Natural killer cell treated with Interleukin-12 subunit alpha and Interleukin-12 subunit beta and Interleukin-15 and Interleukin-18, amount 100 ng/mL, for 72 hours (primary cell): ENCODE results near the gene RAX. TPM values are rescaled to one million over a fixed set of nuclear protein-coding genes. Genes with fewer than 3 reads are reported as not detected.
"Not testable (repeated sequence)": the region's sequence is repeated elsewhere in the genome, so short reads cannot be mapped to it uniquely, and the experiment has no call there.

Experiments
- ATAC-seq, 2 donors: fragments of 150-1000 bp; cut with Tn5 transposase in 1 of 2; sonication (Bioruptor Pico), chemical (Tn5 transposase) in 1 of 2; 2 replicates each; pipeline ENCODE4 v1.10.0; 2021
- DNase-seq: peaks from one replicate; pipeline ENCODE4 v3.0.0; 2022; ENCODE audit warnings: low spot score
- H3K27ac Mint-ChIP-seq, 2 donors: 1 replicate in 1 of 2; 2 replicates in 1 of 2; pipeline ENCODE4 v1.8.0; 2022; ENCODE audit warnings: mixed read lengths in 2 of 2, mild to moderate bottlenecking in 1 of 2, moderate library complexity in 1 of 2
- H3K27me3 Mint-ChIP-seq, 2 donors: 1 replicate in 1 of 2; 2 replicates in 1 of 2; pipeline ENCODE4 v1.8.0; 2022; ENCODE audit warnings: mixed read lengths in 2 of 2
- H3K36me3 Mint-ChIP-seq: one replicate; pipeline ENCODE4 v1.8.0; 2022; ENCODE audit warnings: mixed read lengths
- H3K4me1 Mint-ChIP-seq, 2 donors: 1 replicate in 1 of 2; 2 replicates in 1 of 2; pipeline ENCODE4 v1.8.0; 2022; ENCODE audit warnings: low read depth in 2 of 2, mixed read lengths in 2 of 2, mild to moderate bottlenecking in 1 of 2
- H3K4me3 Mint-ChIP-seq: one replicate; pipeline ENCODE4 v1.8.0; 2022; ENCODE audit warnings: mixed read lengths
- H3K9me3 Mint-ChIP-seq: 2 replicates; pipeline ENCODE4 v1.8.0; 2022; ENCODE audit warnings: mixed read lengths
- total RNA-seq, 2 donors: library from RNA; stranded (reverse); gene quantifications; one replicate each; pipeline ENCODE4 v1.2.3, GENCODE V29; 2022

RAX gene
- total RNA-seq, 2 donors from 2014 or later, result not detected

GRCh38 chr18:59268721-59269562 is 4.3 kb downstream of the RAX start:
- Mint-ChIP-seq H3K36me3 (peaks cover 6% of the 10 kb centered on the region), H3K9me3 (no peaks in the 10 kb centered on the region), H3K27me3 (peaks cover 56 to 63% of the 10 kb centered on the region in 2 donors), H3K4me1 (peaks cover 6 to 8% of the 10 kb centered on the region in 2 donors), H3K27ac (no peak overlapping the region), H3K4me3 (peak overlapping the region; percentile 67)
- peak; percentile 45 to 73 for ATAC-seq
- no peak for DNase-seq

GRCh38 chr18:59268127-59268720 is 5.0 kb downstream of the RAX start:
- no peak overlapping the region for H3K4me3 Mint-ChIP-seq
- ATAC-seq, result no peak
- H3K36me3 Mint-ChIP-seq, result peaks cover 6% of the 10 kb centered on the region
- peaks cover 58 to 65% of the 10 kb centered on the region in 2 donors for H3K27me3 Mint-ChIP-seq
- no peak overlapping the region for H3K27ac Mint-ChIP-seq
- DNase-seq, result no peak
- H3K9me3 Mint-ChIP-seq, result no peaks in the 10 kb centered on the region
- H3K4me1 Mint-ChIP-seq, result peaks cover 6 to 8% of the 10 kb centered on the region in 2 donors

DNA sequence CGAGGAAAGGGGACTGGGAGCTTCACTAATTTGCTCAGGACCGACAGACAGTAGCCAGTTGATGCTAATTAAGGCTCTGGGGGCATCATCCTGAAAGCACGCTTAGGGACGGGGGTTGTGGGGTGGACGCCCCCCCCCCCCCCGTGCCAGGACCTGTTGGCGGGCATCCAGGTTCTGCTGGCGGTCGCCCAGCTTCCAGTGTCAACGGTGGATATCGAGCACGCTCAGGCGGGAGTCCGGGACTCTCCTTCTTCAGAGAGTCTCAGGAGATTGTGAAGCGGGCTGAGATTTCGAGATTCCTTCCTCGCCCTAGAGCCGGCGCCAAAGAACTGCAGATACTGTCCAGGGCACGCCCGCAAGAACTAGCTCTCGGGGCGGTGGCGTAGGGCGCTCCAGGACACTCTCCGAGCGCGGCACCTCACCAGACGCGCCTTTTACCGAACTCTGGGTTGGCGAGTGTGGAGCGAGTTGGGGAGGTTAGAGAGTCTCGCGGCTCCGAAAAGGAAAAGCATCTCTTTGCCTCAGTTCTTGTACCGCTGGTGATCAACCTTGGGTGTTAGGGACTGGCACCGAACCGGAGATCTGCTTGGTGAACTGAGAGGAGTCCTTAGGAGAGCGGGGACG is 5.6 kb downstream of the RAX start:
- no peaks in the 10 kb centered on the region for H3K9me3 Mint-ChIP-seq
- H3K27ac Mint-ChIP-seq, result no peak overlapping the region
- ATAC-seq (no peak), DNase-seq (no peak)
- H3K36me3 Mint-ChIP-seq, result peaks cover 6% of the 10 kb centered on the region
- peaks cover 60 to 70% of the 10 kb centered on the region in 2 donors for H3K27me3 Mint-ChIP-seq
- H3K4me3 Mint-ChIP-seq, result no peak overlapping the region
- H3K4me1 Mint-ChIP-seq, result peaks cover 6 to 8% of the 10 kb centered on the region in 2 donors

GRCh38 chr18:59266886-59267502 is 6.3 kb downstream of the RAX start:
- Mint-ChIP-seq H3K9me3 (no peaks in the 10 kb centered on the region), H3K27me3 (peaks cover 59 to 69% of the 10 kb centered on the region in 2 donors), H3K36me3 (peaks cover 6% of the 10 kb centered on the region), H3K27ac (no peak overlapping the region), H3K4me1 (peaks cover 6 to 8% of the 10 kb centered on the region in 2 donors), H3K4me3 (no peak overlapping the region)
- no peak for DNase-seq
- no peak for ATAC-seq

GRCh38 chr18:59266459-59266858 is 6.8 kb downstream of the RAX start:
- peaks cover 6% of the 10 kb centered on the region for H3K36me3 Mint-ChIP-seq
- peaks cover 6 to 8% of the 10 kb centered on the region in 2 donors for H3K4me1 Mint-ChIP-seq
- H3K4me3 Mint-ChIP-seq, result peak overlapping the region; percentile 2
- no peak overlapping the region for H3K27ac Mint-ChIP-seq
- DNase-seq (no peak), ATAC-seq (no peak)
- H3K9me3 Mint-ChIP-seq, result no peaks in the 10 kb centered on the region
- H3K27me3 Mint-ChIP-seq, result peaks cover 54 to 65% of the 10 kb centered on the region in 2 donors

GRCh38 chr18:59265974-59266369 is 7.3 kb downstream of the RAX start:
- H3K4me3 Mint-ChIP-seq, result peak overlapping the region; percentile 2
- H3K36me3 Mint-ChIP-seq, result peaks cover 6% of the 10 kb centered on the region
- H3K4me1 Mint-ChIP-seq, result peaks cover 6 to 8% of the 10 kb centered on the region in 2 donors
- H3K27ac Mint-ChIP-seq, result no peak overlapping the region
- H3K9me3 Mint-ChIP-seq, result no peaks in the 10 kb centered on the region
- H3K27me3 Mint-ChIP-seq, result peaks cover 49 to 65% of the 10 kb centered on the region in 2 donors
- ATAC-seq (no peak), DNase-seq (no peak)

DNA sequence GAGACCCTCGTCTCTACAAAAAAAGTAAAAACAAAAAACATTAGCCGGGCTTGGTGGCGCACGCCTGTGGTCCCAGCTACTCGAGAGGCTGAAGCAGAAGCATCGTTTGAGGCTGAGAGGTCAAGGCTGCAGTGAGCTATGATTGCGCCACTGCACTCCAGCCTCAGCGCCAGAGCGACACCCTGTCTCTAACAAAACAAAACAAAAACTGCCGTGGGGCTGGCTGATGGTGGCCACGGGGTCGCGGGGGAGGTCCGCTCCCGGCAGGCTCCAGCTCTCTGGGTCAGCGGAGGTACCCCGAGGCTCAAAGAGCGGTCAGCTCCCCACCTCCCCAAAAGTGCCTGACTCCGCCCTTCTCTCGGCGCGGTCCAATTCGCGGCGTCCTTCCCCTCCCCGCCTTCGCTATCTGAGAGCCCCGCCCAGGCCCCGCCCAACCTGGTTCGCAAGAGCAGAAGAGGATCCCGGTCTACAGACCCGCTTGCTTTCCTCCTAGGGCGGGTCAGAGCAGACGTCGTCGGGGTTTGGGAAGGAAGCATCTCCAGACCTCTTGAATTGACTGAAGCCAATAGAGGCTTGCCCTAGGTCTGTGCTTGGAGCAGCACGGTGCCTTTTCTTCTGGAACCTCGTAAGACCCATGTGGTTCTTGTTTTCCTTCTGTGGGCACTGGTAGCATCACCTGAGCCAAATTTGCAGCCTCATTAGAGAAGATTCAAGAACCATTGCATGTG is 7.8 kb downstream of the RAX start:
- ATAC-seq (peak; percentile 43 to 56), DNase-seq (no peak)
- no peaks in the 10 kb centered on the region for H3K9me3 Mint-ChIP-seq
- peak overlapping the region; percentile 15 for H3K4me3 Mint-ChIP-seq
- peaks cover 6 to 8% of the 10 kb centered on the region in 2 donors for H3K4me1 Mint-ChIP-seq
- H3K36me3 Mint-ChIP-seq, result peaks cover 6% of the 10 kb centered on the region
- H3K27me3 Mint-ChIP-seq, result peaks cover 48 to 65% of the 10 kb centered on the region in 2 donors
- no peak overlapping the region for H3K27ac Mint-ChIP-seq

DNA sequence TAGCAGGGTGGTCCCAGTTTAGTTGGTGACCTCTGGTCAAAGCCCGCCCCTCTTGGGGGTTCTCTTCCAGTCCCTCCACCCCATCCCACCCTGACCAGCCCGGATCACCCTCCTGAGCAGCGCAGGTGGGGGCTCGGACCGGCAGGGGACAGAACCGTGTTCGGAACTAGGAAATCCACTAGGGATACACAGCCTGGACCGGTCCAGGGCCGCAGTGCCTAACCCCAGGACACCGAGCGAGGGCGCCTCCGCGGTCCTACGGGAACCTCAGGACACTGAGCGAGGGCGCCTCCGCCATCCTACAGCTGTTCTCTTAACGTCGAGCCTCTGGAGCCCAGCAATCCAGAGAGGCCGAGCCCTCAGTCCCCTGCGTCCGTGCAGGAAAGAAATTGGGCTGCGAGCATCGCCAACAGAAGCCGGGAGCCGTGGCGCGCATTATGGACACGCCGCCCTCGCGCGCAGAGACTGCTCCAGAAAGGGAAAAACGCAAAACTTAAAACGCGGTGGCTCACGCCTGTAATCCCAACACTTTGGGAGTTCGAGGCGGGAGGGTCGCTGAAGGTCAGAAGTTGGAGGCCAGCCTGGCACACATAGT is 8.5 kb downstream of the RAX start:
- H3K27me3 Mint-ChIP-seq, result peaks cover 45 to 62% of the 10 kb centered on the region in 2 donors
- ATAC-seq (peak in 1 of 2 donors; percentile 55), DNase-seq (no peak)
- H3K4me1 Mint-ChIP-seq, result peaks cover 4 to 7% of the 10 kb centered on the region in 2 donors
- peaks cover 4% of the 10 kb centered on the region for H3K36me3 Mint-ChIP-seq
- H3K4me3 Mint-ChIP-seq, result peak overlapping the region; percentile 15
- no peaks in the 10 kb centered on the region for H3K9me3 Mint-ChIP-seq
- no peak overlapping the region for H3K27ac Mint-ChIP-seq

DNA sequence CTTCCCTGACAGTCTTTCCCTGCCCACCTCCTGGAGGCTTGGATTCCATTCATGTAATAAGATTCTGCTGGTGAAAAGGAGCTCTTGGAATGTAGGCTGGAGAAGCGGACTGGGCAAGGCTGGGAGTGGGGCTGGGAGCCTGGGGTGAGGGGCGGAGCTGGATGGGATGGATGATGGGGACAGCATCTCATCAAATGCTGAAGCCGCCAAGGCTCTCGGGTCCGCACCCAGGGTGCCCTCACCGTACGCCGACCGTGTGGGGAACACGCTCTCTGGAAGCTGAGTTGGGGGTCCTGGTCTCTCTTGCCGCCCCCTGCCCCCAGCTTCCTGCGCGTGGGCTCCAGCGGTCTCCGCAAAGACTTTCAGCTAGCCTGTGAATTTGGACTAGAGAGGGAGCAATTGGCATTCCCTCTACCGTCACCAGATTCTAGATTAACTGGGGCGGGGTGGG is 9.1 kb downstream of the RAX start:
- no peak overlapping the region for H3K4me3 Mint-ChIP-seq
- H3K27ac Mint-ChIP-seq, result no peak overlapping the region
- no peaks in the 10 kb centered on the region for H3K9me3 Mint-ChIP-seq
- H3K36me3 Mint-ChIP-seq, result no peaks in the 10 kb centered on the region
- DNase-seq (no peak), ATAC-seq (no peak)
- H3K4me1 Mint-ChIP-seq, result peaks cover 0 to 4% of the 10 kb centered on the region in 2 donors
- H3K27me3 Mint-ChIP-seq, result peaks cover 45 to 63% of the 10 kb centered on the region in 2 donors

GRCh38 chr18:59263661-59264060 is 9.6 kb downstream of the RAX start:
- no peak for ATAC-seq
- no peaks in the 10 kb centered on the region for H3K9me3 Mint-ChIP-seq
- H3K27ac Mint-ChIP-seq, result no peak overlapping the region
- H3K4me1 Mint-ChIP-seq, result peaks cover 0 to 4% of the 10 kb centered on the region in 2 donors
- H3K36me3 Mint-ChIP-seq, result no peaks in the 10 kb centered on the region
- peaks cover 46 to 63% of the 10 kb centered on the region in 2 donors for H3K27me3 Mint-ChIP-seq
- H3K4me3 Mint-ChIP-seq, result no peak overlapping the region
- no peak for DNase-seq

- DNase-seq, H3K27ac Mint-ChIP-seq: not testable (repeated sequence)
Observed at GRCh38 chr18:59262243-59262642, 11.0 kb downstream of the RAX start.

DNA sequence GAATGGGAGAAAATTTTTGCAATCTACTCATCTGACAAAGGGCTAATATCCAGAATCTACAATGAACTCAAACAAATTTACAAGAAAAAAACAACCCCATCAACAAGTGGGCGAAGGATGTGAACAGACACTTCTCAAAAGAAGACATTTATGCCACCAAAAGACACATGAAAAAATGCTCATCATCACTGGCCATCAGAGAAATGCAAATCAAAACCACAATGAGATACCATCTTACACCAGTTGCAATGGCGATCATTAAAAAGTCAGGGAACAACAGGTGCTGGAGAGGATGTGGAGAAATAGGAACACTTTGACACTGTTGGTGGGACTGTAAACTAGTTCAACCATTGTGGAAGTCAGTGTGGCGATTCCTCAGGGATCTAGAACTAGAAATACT is 11.4 kb downstream of the RAX start:
- not testable (repeated sequence) for ATAC-seq, H3K9me3 Mint-ChIP-seq, H3K4me3 Mint-ChIP-seq, H3K27ac Mint-ChIP-seq, DNase-seq, H3K36me3 Mint-ChIP-seq, H3K4me1 Mint-ChIP-seq
- peaks cover 37 to 53% of the 10 kb centered on the region in 2 donors for H3K27me3 Mint-ChIP-seq

More at GRCh38 chr18:59262243-59262642, 11.0 kb downstream of the RAX start:
- ATAC-seq, H3K4me1 Mint-ChIP-seq, H3K4me3 Mint-ChIP-seq, H3K9me3 Mint-ChIP-seq, H3K36me3 Mint-ChIP-seq: not testable (repeated sequence)
- peaks cover 38 to 57% of the 10 kb centered on the region in 2 donors for H3K27me3 Mint-ChIP-seq

DNA sequence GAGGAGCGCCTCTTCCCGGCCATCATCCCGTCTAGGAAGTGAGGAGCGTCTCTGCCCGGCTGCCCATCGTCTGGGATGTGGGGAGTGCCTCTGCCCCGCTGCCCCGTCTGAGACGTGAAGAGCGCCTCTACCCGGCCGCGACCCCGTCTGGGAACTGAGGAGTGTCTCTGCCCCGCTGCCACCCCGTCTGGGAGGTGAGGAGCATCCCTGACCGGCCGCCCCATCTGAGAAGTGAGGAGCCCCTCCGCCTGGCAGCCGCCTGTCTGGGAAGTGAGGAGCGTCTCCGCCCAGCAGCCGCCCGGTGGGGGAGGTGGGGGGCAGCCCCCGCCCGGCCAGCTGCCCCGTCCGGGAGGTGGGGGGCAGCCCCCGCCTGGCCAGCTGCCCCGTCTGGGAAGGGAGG is 17.8 kb downstream of the RAX start:
- peaks cover 18 to 37% of the 10 kb centered on the region in 2 donors for H3K27me3 Mint-ChIP-seq
- not testable (repeated sequence) for H3K4me3 Mint-ChIP-seq

More for the DNA sequence above, 17.8 kb downstream of the RAX start:
- H3K9me3 Mint-ChIP-seq, H3K4me1 Mint-ChIP-seq, H3K36me3 Mint-ChIP-seq, DNase-seq, ATAC-seq, H3K27ac Mint-ChIP-seq: not testable (repeated sequence)
